ENCODE results near the gene GDPD5.

Gene GDPD5

DNA sequence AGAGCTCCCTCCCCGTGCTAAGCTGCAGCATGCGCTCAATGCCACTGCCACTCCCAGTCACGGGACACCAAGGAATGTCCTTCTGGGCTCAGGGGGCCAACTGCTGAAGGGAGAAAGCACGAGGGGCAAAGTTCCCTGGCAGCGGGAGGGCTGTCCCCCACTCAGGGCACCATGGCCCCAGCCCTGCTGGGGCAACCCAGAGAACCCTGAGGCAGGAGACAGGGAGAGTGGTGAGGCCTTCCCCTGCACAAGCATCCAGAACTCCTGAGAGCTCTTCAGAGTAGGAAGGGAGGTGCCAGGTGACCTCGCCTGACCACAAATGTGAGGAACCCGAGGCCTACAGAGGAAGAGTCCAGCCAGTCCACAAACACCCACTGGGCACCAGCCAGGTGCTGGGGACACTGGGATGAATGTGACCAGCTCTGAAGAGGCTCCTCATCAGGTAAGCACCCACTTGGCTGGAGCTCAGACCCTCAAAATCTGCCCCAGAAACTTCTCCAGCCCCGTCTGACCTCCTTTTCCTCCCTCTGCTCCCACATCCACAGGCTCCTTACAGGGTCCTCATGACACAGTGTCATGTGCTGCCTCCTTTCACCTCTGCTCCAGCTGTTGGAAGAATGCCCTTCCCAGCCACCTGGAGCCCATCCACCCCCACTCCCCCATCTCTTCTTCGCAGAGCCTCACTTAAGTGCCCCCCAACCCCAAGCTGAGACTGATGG is 15.6 kb downstream of the GDPD5 start:
- no peak for DNase-seq

DNA sequence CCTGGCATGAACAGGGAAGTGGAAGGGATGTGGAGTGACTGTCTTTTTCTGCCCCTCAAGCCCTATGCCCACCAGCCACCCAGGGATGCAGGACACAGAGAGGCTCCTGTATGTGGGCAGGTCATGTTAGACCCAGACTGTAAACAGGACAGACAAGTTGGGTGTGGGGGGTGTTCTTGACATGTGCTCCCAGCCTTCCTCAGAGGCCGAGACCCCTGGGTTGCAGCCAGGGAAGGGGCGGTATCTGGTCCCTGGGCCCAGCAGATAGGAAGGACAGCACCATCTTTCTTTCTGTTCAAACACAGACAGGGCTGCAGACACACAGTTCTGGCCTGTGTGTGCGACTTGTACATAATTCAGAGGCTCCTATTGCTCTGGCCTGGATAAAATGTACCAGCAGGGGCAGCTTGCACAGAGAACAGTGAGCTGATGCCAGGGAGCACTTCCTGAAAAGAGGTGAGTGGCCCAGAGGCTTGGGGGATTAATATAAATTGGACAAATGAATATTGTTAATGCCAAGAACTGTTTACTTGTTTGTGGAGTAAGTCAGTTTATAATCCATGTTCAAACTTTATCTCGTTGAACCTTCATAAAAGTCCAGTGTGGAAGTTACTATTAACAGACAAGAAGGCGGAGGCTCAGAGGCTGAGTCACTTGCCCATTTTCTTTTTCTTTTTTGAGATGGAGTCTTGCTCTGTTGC is 16.6 kb downstream of the GDPD5 start:
- peak; percentile 37 for DNase-seq

DNA sequence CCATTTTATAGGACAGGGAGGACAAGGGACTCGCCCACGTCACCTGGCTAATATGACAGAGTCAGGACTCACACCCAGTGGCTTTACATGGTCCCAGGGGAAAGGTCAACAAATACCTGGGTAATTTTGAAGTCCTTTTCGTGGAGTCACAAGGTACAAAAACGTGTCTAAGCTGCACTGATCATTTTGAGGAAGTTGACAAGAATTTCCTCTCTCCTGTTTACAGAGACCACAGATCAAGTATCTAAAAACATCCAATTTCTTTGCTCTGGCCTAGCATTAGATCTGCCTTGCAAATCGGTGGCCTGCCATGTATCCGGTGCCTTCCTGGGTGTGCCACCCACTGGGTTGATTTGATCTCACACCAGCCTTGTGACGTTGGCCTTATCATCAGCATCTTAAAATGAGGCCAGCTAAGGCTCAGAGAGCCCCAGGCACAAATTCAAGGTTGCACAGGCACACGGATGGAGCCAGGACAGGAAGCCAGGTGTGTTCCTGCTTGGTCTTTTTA is 17.6 kb downstream of the GDPD5 start:
- peak; percentile 47 for DNase-seq

DNA sequence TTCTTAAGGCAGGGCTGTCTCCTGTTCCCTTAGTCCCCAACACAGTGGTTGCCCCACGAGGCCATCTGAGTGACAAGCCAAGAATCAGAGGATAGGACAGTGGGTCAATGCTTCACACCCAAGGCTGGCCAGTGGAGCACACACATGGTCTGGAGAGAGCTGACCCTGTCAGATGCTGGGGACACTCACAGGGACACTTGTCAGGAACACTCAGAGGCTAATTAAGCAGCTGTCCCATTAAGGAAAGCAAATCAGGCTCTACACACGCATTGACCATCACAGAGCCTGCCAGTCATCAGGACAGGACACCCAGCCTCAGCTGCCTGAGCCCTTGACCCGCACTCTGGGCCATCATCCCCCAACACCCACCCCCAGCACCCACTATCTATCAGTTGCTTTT is 18.2 kb downstream of the GDPD5 start:
- no peak for DNase-seq

DNA sequence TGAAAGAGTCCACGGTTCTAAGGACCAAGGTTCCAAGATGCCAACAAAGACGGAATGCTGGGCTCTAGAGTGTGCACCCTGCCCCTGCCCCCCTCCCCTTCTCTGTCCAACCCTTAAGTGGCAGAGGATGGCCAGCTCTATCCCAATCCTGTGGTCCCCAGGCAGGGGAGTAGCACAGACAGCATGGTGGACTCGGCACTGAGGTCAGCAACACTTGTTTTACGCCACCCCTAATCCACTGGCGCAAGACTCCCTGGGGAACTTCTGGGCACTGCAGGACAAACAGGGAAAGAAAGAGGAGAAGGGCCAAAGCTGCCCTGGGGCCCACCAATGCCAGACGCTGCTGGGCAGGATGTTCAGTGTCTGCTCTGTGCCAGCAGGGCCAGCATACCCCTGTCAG is 18.9 kb downstream of the GDPD5 start:
- no peak for DNase-seq

DNA sequence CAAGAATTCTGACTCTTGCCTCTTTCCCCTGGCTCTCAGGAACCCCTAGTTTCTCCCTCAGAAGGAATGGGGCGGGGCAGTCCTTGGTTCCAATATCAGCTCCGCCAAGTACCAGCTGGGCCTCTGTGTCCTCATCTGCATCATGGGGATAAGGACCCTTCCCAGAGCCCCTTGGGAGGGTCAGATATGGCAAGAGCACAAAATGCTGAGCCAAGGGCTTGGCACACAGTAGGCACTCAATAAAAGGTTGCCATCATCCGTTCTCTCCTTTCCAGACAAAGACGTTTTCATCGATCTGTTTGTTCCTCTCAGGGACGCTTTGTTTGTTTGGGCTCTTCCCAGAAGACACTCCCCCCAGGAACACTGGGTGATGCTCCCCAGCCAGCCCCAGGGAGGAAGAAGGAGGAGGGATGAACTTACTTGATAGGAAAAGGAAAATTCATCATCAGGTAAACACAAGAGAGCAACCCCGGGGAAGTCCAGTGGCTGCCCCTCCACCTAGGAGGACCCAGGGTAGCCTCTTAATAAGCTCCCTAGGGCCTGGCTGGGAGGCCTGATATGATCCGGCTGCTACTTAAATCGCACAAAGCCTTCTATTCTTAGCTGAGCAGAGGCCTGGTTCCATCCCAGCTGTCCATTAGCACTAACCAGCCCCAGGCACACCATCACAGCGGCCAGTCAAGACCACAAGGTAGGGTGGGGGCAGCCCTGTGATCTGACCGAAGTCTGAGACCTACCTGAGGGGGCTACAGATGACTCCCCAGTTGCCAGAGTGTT is 19.6 kb downstream of the GDPD5 start:
- DNase-seq = no peak

DNA sequence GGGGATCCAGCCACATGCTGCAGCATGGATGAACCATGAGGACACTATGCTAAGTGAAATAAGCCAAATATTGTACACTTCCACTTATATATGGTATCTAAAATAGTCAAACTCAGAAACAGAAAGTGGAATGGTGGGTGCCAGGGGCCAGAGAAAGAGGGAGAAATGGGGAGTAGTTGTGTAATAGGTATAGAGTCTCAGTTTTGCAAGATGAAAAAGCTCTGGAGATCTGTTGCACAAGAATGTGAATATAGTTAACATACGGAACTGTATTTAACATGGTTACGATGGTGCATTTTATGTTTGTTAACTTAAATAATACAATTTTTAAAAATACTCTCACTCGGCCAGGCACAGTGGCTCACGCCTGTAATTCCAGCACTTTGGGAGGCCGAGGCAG is 21.2 kb downstream of the GDPD5 start:
- peak; percentile 87 for DNase-seq

DNA sequence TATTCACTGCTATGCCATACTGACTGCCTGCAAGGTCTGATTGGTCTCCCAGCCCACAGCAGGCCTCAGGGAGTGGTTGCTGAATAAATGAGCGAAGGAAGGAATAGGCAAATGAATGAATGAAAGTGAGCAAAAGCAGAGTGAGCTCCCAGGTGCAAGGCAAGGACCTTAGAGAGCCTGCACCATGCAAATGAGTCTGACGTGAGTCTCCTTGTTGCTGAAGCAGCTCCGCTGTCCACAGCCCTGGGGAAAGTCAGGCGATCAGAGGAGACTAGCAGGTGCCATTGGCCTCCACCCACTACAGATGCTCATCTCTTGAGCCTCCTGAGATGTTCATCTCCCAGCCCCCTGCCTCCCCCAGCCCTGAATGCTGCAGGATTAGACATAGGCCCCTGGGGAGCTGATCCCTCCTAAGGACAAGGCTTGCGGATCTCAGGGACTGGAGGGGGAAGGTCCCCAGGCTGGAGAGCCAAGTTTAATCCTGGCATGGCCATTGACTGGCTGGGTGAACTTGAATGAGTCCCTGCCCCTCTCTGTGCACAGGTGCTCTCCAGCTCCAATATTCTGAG is 22.1 kb downstream of the GDPD5 start:
- no peak for DNase-seq

DNA sequence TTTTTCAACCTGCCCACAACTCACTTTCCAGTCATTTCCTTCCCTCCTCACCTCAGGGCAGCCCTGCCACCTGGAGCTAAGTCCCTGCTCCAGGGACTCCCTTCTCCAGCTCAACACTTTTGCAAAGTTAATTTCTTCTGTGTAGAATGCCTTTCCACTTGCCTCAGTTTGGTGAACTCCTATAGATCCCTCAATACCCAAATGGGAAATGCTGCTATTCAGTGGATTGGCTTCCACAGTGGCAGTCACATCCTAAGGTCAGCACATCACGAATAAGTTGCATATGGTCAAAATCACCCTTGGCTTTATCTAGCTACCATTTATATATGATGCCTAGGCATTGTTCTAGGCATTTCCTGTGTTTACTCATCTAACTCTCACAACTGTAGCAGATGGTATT is 23.6 kb downstream of the GDPD5 start:
- no peak for DNase-seq

DNA sequence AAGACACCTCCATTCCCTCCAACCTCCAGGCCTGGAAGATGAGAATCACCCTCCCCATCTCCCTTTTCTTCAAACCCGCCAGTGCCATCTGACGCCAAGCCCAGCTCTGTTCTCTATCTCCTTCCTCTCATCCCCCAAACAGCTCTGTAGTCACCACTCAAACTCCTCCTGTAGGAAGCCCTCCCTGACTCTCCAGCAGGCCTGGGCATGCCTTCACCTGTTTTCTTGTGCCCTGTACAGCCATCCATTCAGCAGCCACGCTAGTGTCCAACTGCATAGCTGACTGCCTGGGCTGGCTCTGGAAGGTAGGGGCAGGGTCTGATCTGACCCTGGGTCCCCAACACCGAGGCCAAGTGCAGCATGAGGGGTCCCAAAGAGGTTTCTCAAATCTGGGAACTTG is 25.0 kb downstream of the GDPD5 start:
- DNase-seq = no peak

DNA sequence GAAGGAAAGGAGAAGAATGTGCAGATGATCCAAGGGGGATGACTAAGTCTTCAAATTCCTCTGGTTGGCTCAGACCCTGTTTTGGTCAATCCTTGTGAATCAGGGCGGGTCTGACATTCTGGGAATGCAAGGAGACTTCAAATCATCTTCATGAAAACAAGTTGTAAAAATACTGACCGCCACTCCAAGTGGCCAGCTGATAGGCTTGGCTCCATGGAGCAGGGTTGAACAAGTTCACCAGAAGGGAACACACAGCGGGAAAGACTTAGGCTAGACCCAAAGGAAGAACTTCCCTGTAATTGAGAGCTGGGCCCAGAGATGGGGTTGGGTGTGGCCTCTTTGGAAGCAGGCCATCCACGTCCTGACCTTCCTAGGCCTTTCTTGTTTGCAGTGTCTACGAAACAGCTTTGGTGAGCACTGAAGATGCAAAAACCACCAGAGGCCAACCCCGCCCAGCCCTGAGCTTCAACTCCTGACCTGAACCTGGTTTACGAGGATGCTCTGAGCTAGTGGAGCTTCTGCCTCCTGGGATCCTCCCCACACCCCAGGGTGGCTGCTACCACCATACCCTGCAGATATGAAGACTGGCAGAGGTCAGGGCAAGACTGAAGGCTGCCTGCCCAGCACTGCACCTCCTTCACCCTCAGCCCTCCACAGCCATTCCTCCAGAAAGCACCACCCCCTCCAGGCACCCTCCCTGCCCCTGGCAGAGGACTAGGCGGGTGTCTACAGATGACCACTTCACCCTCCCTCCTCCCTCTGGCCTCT is 26.1 kb downstream of the GDPD5 start:
- no peak for DNase-seq

DNA sequence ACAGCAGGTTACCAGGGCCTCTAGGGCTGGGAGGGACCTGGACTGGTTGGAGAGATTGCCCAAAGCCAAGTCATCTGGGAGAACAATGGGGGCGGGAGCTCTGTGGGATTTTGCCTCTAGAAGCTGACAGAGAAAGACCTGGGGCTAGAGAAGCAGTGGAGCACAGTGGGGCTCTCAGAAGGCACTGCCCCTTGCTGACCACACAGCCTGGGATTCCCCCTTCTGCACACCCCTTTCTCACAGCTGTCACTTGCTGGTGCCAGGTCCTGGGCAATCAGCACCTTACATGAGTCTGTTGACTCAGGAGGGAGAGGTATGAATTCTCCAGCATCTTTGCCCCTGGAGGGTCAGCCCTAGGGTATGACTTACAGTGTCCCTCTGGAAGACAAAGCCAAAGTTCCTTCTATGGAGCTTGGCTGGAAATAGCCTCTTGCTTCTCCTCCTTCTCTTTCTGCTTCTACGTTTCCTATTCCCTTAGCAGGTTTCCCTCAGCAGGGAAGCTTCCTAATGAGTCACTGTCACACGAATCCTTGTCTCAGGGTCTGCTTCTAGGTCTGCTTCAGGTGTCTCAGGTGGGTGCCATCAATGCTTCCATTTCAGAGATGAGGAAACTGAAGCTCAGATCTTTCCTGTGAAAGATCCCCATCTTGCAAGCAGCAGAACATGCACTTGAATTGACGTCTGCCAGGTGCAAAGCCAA is 27.0 kb downstream of the GDPD5 start:
- no peak for DNase-seq

DNA sequence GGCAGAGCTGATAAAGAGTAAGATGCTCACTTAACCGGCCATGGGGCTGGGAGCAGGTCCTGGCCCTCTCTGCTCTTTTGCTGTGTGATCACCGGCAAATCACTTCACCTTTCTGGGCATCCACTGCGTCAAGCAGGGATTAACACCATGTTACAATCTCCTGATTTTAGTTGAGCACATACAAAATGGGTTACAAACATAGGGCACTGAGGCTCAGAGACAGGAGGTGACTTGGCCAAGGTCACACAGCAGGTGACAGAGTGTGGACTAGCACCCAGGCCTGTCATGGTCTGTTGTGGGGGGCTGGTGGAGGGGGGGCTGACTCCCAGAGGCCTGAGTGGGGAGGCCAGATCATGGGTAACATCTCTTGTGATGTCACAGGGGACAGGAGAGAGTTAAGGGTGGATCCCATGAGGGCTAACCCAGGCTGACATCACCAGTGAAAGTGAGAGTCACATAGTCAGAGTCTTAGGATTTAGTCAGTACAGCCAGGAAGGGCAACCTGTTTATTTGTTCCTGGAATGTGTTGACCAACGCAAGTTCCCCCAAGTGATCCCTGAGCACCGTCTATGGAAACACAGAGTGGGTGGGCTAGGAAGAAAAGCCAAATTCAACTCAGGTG is 27.8 kb downstream of the GDPD5 start:
- no peak for DNase-seq

DNA sequence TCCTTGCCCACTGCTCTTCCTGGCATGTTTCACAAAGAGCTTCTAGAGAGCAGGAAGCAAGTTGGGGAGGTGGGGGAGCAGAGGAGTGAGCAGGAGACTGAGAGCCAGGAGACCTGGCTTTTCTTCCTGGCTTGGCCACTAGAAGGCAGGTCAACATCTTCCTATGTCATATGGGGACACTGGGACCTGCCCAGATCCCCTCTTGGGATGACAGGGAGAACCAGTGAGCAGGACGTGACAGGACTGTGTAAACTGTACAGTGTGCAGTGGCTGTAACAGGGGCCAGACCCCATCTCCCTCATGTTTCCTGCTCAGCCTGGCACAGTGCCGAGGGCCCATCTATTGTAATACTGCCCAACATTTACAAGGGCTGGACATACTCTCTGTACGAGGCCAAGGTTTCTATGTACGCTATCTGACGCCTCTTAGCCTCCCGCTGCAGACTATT is 29.4 kb downstream of the GDPD5 start:
- no peak for DNase-seq

DNA sequence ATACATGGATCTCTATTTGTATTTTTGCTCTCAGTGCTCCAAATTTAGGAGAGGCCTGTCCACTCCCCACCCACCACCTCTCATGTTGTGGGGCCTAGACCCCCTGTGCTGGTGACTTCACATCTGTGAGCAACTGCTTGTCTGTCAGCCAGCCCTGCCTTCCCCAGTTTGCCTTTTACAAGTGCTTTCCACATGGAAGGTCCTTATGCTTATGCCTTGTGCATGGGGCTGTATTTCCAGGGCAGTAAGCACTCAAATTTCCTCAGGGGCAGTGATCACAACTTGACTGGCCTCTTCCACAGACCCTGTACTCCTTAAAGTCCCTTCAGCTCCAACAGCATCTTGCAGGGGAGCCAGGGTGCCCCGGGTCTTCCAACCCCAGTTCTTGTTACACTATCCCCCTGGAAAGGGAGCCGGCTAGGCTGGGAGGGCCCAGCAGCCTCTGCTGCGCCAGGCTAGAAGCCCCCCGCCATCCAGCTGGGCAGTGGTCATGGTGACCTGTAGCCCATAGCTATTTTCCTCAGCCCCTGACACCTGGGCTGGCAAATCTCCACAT is 29.9 kb downstream of the GDPD5 start:
- no peak for DNase-seq

DNA sequence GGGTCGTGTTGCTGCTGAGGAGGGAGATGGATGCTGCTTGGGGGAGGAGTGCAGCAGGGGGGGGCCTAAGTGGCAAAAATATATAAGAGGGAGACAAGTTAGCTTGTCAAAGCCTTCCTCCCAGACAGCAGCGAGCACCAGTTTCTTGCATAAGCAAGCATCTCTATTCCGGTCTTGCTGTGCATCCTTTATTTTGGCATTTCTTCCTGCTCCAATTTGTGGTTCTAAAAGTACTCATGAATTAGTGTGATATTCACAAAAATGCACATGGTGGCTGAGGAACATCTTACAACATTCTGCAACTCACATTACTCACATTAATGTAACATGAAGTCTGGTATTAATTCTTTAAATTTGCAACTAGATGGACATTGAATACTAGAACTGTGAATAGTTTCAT is 32.1 kb downstream of the GDPD5 start:
- DNase-seq = no peak

DNA sequence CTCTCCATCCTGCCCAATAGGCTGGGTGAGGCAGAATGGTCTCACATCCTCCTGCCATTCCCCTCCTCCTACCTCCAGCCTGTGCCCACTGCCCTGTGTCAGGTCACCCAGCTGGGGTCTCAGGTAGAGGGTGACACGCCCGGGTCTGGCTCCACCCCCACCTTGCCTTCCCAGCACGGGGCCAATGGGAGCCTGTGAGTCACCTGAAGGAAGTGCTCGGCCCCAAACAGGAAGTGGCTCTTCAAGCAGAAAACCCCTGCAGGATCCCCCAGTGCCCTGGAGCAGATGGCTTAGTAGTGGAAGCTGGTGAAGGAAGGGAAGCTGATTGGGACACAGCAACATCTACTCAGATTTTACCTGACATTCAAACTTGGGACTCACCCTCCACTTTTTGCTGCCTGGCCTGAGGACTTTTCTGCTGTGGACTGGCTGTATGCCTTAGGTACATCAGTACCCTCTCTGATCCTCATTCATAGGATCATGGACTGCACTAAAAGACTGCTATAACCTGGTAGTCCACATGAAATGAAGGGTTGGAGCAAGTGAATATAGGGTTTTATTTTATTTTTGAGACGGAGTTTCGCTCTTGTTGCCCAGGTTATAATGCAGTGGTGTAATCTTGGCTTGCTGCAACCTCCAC is 33.4 kb downstream of the GDPD5 start:
- DNase-seq = peak; percentile 63

DNA sequence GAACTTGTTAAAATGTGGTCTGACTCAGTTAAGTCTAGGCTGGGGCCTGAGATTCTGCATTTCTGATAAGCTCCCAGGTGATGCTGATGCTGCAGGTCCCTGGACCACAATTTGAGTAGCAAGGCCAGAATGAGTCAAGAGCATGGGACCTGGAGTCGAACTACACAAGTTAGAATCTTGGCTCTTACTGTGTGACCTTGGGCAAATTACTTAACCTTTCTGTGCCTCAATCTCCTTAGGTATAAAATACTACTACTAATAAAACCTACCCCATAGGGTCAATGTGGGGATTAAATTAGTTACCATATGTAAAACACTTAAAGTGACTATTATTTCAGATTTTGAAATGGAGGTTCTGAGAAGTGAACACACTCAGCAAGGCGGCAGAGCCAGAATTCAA is 34.3 kb downstream of the GDPD5 start:
- no peak for DNase-seq

DNA sequence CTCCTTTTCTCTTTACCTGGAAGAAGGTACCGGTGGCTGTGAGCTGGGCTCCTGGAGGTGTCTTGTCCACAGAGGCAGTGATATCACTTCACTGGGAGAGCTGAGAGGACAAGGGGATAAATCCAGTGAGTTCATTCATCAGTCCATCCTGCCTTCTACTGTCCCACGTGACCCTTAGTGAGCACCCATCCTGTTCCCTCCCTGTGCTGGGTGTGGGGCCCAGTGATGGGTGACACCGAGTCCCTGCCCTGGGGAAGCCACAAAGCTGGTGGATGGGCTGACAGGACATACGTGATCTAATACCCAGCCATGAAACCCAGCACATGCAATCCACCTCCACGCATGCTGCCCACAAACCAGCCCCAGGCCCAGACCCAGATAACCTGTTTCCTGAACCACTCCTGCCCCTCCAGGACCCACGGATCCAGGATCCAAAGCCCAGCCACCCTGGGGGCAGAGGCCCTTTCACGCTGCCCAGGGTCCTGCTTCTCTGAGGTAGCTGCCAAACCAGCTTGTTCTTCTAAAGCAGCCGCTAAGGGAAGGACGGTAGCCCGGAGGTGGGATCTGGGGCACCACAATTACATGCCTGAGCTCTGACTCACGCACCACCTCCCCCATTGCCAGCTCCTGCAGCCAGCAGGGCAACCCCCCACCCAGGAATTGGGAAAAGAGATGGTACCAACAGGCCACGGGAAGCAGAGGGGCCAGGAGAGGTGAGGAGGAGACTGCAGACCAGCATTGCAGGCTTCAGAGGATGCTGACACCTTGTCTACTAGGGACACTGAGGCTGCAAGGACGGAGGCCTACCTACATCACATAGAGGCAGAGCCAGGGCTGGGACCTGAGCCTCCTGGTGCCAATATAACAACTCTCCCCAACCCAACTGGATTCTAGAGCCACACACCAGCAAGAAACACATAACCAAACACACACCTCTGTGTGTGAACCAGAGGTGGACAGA is 35.2 kb downstream of the GDPD5 start:
- no peak for DNase-seq
